ENCODE results near the gene SCD5.

Gene SCD5

DNA sequence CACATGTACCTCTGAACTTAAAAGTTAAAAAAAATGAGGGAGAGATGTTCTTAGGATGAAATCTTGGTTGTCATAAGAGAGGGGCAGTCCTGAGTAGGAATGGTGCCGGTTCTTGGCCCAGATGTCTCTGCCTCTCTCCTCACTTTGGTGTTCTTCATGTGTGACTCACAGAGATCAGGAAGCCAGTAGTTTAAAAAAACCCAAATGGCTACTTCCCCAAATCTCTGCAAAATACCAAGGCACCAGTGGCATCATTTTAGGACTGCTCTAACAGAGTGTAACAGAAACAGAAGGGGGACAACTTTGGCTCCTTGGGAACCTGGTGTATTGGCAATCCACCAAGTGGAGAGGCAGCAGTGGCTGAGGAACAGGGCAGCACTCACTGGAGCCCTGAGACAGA is 116.8 kb downstream of the SCD5 start:
- no peaks in the 10 kb centered on the region for H3K9me3 Mint-ChIP-seq
- H3K4me1 Mint-ChIP-seq: no peaks in the 10 kb centered on the region
- no peak overlapping the region for H3K27ac Mint-ChIP-seq
- H3K27me3 Mint-ChIP-seq (ENCODE audit: low read depth): no peaks in the 10 kb centered on the region
- peaks cover 9% of the 10 kb centered on the region for H3K36me3 Mint-ChIP-seq (ENCODE audit: low read depth)
- H3K4me3 Mint-ChIP-seq: no peak overlapping the region
- TF ChIP-seq CTCF (IDR thresholded peaks at IDR 0.05; ENCODE audit: unreplicated experiment in 3 of 3): no peak

DNA sequence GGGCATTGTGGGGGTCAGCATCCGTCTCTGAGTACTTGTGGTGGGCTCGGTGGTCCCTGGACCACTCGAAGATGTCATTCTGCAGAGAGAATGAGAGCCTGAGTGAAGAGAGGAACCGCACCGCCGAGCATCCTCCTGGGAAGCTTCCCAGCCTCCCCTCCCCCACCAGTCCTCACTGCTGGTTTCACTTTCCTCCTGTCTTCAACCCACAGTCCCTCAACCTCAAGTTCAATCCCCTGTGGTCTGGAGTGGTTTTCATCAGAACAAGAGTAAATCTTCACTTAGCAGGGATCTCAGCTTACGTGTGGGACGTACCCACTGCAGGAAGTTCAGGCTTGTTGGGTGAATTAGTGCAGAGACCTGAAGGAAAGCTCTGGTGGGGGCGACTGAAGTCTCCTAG is 117.8 kb downstream of the SCD5 start:
- Mint-ChIP-seq H3K27me3 (ENCODE audit: low read depth) (no peaks in the 10 kb centered on the region), H3K9me3 (no peaks in the 10 kb centered on the region), H3K4me3 (no peak overlapping the region), H3K27ac (no peak overlapping the region), H3K36me3 (ENCODE audit: low read depth) (peaks cover 9% of the 10 kb centered on the region), H3K4me1 (no peaks in the 10 kb centered on the region)
- TF ChIP-seq CTCF (IDR thresholded peaks at IDR 0.05; ENCODE audit: unreplicated experiment in 3 of 3): no peak

DNA sequence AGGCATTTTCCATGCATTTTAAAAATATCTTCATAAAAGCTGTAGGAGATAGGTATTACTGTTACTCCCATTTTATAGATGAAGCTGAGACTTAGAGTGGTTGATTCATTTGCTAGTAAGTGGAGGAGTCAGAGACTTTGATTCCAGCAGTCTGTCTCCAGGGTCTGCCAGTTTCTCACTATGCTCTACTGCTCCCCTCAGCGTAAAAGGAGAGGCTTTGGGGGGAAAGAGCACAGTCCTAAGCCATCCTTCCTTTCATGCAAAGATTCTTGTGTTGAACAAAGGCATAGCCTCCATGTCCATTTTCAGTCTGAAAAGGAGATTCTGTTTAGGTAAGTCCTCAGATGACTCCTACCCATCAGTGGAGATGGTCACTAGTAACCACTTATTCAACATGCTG is 119.1 kb downstream of the SCD5 start:
- Mint-ChIP-seq H3K27me3 (ENCODE audit: low read depth) (no peaks in the 10 kb centered on the region), H3K4me3 (no peak overlapping the region), H3K27ac (no peak overlapping the region), H3K9me3 (peaks cover 2% of the 10 kb centered on the region), H3K36me3 (ENCODE audit: low read depth) (peaks cover 9% of the 10 kb centered on the region), H3K4me1 (no peaks in the 10 kb centered on the region)
- TF ChIP-seq CTCF (IDR thresholded peaks at IDR 0.05; ENCODE audit: unreplicated experiment in 3 of 3): no peak

GRCh38 chr4:82678051-82678450 is 120.5 kb downstream of the SCD5 start:
- Mint-ChIP-seq H3K4me3 (no peak overlapping the region), H3K36me3 (ENCODE audit: low read depth) (peaks cover 15% of the 10 kb centered on the region), H3K27ac (no peak overlapping the region), H3K9me3 (peaks cover 7% of the 10 kb centered on the region), H3K4me1 (no peaks in the 10 kb centered on the region), H3K27me3 (ENCODE audit: low read depth) (no peaks in the 10 kb centered on the region)
- no peak for TF ChIP-seq CTCF (IDR thresholded peaks at IDR 0.05; ENCODE audit: unreplicated experiment in 3 of 3)

GRCh38 chr4:82677327-82677726 is 121.3 kb downstream of the SCD5 start:
- no peaks in the 10 kb centered on the region for H3K27me3 Mint-ChIP-seq (ENCODE audit: low read depth)
- H3K27ac Mint-ChIP-seq: peak overlapping the region in 1 of 3 experiments; percentile 15
- H3K9me3 Mint-ChIP-seq: peaks cover 7% of the 10 kb centered on the region
- no peak overlapping the region for H3K4me3 Mint-ChIP-seq
- TF ChIP-seq CTCF (IDR thresholded peaks at IDR 0.05; ENCODE audit: unreplicated experiment in 3 of 3): no peak
- H3K36me3 Mint-ChIP-seq (ENCODE audit: low read depth): peaks cover 16% of the 10 kb centered on the region
- H3K4me1 Mint-ChIP-seq: no peaks in the 10 kb centered on the region

DNA sequence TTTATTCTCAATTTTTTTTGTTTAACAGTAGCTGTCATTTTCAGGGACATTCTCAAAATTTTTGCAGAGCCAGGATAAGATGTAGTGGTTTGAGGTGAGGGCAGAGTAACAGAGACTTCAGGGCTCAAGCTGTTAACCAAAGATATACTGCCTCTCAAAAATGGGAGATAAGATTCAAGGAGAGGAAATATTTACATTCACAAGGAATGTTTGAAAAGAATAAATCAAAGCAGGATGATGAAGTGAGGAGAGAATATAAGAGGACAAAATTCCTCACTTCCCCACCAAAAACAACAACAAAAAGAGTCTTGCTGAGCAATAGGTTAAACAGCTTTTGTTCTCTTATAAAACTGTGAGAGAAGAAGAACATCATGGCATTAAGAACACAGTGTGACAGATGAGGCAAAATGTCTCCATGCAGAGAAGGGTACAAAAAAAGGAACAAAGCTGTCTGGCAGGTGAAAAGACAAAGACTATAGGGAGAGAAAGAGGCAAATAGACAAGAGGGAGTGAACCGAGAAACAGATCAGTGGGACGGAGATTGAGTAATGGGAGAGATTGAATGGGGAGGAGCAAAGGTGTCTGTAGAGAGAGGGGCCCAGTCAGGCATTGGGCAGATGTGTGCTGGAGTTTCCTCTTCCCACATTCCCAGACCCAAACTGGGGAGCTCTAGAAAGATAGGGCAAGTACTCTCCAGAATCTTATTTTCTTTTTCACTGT is 130.7 kb downstream of the SCD5 start:
- Mint-ChIP-seq H3K27ac (peak overlapping the region in 2 of 3 experiments; percentile 47 to 62), H3K9me3 (peaks cover 24% of the 10 kb centered on the region), H3K36me3 (ENCODE audit: low read depth) (peaks cover 26% of the 10 kb centered on the region), H3K27me3 (ENCODE audit: low read depth) (no peaks in the 10 kb centered on the region), H3K4me3 (no peak overlapping the region), H3K4me1 (peaks cover 14% of the 10 kb centered on the region)
- no peak for TF ChIP-seq CTCF (IDR thresholded peaks at IDR 0.05; ENCODE audit: unreplicated experiment in 3 of 3)
